Pancreas (tissue), 10 donors: Measurements from ENCODE around the gene PCNT. TPM values are rescaled to one million over a fixed set of nuclear protein-coding genes. Genes with fewer than 3 reads are reported as not detected.

Source experiments
- ATAC-seq, 4 donors: fragments of 200-7000 bp; cut with Tn5 transposase; one replicate each; pipeline versions ENCODE4 v1.8.0 to v1.9.1; 2020; ENCODE audit warnings: mild to moderate bottlenecking in 4 of 4, moderate library complexity in 4 of 4
- DNase-seq, 6 donors: peaks; one replicate each; pipeline ENCODE4 v3.0.0-alpha.2; 2020
- FAIRE-seq: peaks from 2 replicates; lab custom pipeline; 2012; peaks lifted over from hg19 to GRCh38; lab: Jason Lieb, UNC
- H3K27ac ChIP-seq, 4 donors: fragments of 200-600 bp; sonication (generic); 1 replicate in 3 of 4; 2 replicates in 1 of 4; pipeline versions ENCODE4 v1.5.0 to v1.8.0; 2020
- H3K27me3 ChIP-seq, 4 donors: fragments of 200-600 bp; one replicate each; pipeline ENCODE4 v1.8.0; 2021
- H3K36me3 ChIP-seq, 3 donors: fragments of 200-600 bp; sonication (generic) in 1 of 3; one replicate each; pipeline versions ENCODE4 v1.5.0 to v1.8.0; 2020 to 2021
- H3K4me1 ChIP-seq, 3 donors: fragments of 200-600 bp; one replicate each; pipeline ENCODE4 v1.8.0; 2021
- H3K4me3 ChIP-seq, 4 donors: fragments of 200-600 bp; sonication (generic) in 2 of 4; one replicate each; pipeline versions ENCODE4 v1.5.0 to v1.8.0; 2020 to 2021
- H3K9me3 ChIP-seq, 4 donors: fragments of 200-600 bp; one replicate each; pipeline ENCODE4 v1.8.0; 2021
- WGBS, 2 donors: extraction: QIAGEN DNeasy Blood & Tissue Kit; methylation state at CpG; one replicate each; pipeline ENCODE4 v1.1.7; 2013; 5-methylcytosine and 5-hydroxymethylcytosine counted together
- intact Hi-C, 3 donors: fragments of 100-400 bp; cut with DNase I; formaldehyde crosslinking; loops; one replicate each; pipeline versions ENCODE4 v1.11.1 to v1.14.2; 2022
- polyA plus RNA-seq, 2 donors: library from polyadenylated mRNA; stranded (reverse); fragments of 200-250 nt; gene quantifications; one replicate each; pipeline ENCODE4 v1.2.3, GENCODE V29; 2013
- total RNA-seq, 6 donors: library from RNA; stranded (reverse); fragmentation: NEBNext Ultra II Directional in 4 of 6; extraction: Animal tissue kit (Norgen Biotek cat#: 25700) in 4 of 6; gene quantifications; one replicate each; pipeline versions ENCODE4 v1.2.1 to v1.2.4, GENCODE V29; 2021 to 2023
- TF ChIP-seq, protein P1 (sequence below), 4 donors: fragments of 200-600 bp; sonication (generic) in 3 of 4; IDR thresholded peaks; one replicate each; pipeline versions ENCODE4 v1.5.0 to v1.8.0; 2021; ENCODE audit warnings: antibody characterized with exemption in 4 of 4
- donor health status: healthy with polysubstance abuse.
- donor health status: DM: no; HTN: no; CAD: no; lungs with moderate emphysema.
- donor health status: DM: no; HTN: no; CAD: no.
- donor health status: control.
- donor health status: control.
- donor health status: Bipolar disorder and iron deficiency.
- donor health status: DM: yes; HTN: yes; CAD: no.
- donor health status: DM: no; HTN: no; CAD: no.
- donor health status: DM: no; HTN: no; CAD: no.
- donor health status: DM: yes; HTN: yes; CAD: no.

PCNT gene
- total and polyA plus RNA-seq, 8 donors = 8.1 to 15.5 (median 12.1) TPM

- no peak for DNase-seq
- ATAC-seq = no peak
- Histone ChIP-seq H3K36me3 (no peaks in the 10 kb centered on the region), H3K27me3 (no peaks in the 10 kb centered on the region), H3K4me3 (no peak overlapping the region), H3K4me1 (no peaks in the 10 kb centered on the region), H3K27ac (no peak overlapping the region), H3K9me3 (no peaks in the 10 kb centered on the region)
- 95 to 96% methylated on average over 5 of the region's 5 CpGs for WGBS, 2 donors
- FAIRE-seq = no peak
- TF ChIP-seq, protein P1, sequence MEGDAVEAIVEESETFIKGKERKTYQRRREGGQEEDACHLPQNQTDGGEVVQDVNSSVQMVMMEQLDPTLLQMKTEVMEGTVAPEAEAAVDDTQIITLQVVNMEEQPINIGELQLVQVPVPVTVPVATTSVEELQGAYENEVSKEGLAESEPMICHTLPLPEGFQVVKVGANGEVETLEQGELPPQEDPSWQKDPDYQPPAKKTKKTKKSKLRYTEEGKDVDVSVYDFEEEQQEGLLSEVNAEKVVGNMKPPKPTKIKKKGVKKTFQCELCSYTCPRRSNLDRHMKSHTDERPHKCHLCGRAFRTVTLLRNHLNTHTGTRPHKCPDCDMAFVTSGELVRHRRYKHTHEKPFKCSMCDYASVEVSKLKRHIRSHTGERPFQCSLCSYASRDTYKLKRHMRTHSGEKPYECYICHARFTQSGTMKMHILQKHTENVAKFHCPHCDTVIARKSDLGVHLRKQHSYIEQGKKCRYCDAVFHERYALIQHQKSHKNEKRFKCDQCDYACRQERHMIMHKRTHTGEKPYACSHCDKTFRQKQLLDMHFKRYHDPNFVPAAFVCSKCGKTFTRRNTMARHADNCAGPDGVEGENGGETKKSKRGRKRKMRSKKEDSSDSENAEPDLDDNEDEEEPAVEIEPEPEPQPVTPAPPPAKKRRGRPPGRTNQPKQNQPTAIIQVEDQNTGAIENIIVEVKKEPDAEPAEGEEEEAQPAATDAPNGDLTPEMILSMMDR (IDR thresholded peaks at IDR 0.05) = no peak
- intact Hi-C loops = no loop called here
Observed at GRCh38 chr21:46312949-46313348, 11.0 kb upstream of the PCNT start.

GRCh38 chr21:46314441-46315020, 9.4 kb upstream of the PCNT start:
- ATAC-seq = no peak

DNA sequence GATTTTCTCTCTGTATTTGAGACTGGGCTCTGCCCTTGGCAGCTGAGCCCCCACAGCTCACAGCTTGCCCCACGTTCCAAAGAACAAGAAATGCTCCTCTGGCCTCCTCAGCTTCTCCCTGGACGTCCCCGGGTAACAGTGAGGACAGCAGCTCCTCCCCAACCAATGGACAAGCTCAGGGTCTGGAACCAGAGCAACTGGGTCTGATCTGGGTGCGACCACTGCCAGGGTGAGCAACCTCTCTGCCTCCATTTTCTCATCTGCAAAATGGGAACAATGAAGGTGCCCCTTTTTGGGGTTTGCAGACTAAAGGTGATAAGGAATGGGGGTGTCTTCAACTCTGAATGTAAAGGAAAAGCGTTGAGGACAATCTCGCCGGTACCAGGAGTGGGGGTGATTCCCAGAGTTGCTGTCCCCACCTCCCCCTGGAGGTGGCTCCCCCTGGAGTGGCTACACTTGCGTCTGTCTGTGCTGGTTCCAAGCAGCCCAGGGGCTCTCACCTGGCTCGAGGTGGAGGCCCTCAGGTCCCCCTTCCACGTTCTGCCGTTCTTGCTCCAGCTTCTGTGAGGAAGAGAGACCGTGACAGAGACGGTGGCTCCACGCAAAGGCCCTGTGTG, 7.1 kb upstream of the PCNT start:
- DNase-seq (no peak), ATAC-seq (no peak), FAIRE-seq (no peak)
- TF ChIP-seq, protein P1 (IDR thresholded peaks at IDR 0.05) = no peak
- no peak overlapping the region for H3K27ac ChIP-seq
- no peaks in the 10 kb centered on the region for H3K27me3 ChIP-seq
- no peak overlapping the region for H3K4me3 ChIP-seq
- intact Hi-C loops = no loop called here
- no peaks in the 10 kb centered on the region for H3K9me3 ChIP-seq
- WGBS, 2 donors = 95 to 96% methylated on average over 14 of the region's 14 CpGs
- H3K4me1 ChIP-seq = no peaks in the 10 kb centered on the region
- no peaks in the 10 kb centered on the region for H3K36me3 ChIP-seq

More at GRCh38 chr21:46314441-46315020, 9.4 kb upstream of the PCNT start:
- intact Hi-C loops = no loop called here
- no peaks in the 10 kb centered on the region for H3K36me3 ChIP-seq
- DNase-seq (peak in 1 of 6 donors; percentile 57), FAIRE-seq (no peak)
- no peak overlapping the region for H3K4me3 ChIP-seq
- H3K27me3 ChIP-seq = no peaks in the 10 kb centered on the region
- H3K27ac ChIP-seq = no peak overlapping the region
- no peaks in the 10 kb centered on the region for H3K4me1 ChIP-seq
- TF ChIP-seq, protein P1 (IDR thresholded peaks at IDR 0.05) = no peak
- WGBS, 2 donors = 95 to 96% methylated on average over 20 to 22 of the region's 22 CpGs
- H3K9me3 ChIP-seq = no peaks in the 10 kb centered on the region

DNA sequence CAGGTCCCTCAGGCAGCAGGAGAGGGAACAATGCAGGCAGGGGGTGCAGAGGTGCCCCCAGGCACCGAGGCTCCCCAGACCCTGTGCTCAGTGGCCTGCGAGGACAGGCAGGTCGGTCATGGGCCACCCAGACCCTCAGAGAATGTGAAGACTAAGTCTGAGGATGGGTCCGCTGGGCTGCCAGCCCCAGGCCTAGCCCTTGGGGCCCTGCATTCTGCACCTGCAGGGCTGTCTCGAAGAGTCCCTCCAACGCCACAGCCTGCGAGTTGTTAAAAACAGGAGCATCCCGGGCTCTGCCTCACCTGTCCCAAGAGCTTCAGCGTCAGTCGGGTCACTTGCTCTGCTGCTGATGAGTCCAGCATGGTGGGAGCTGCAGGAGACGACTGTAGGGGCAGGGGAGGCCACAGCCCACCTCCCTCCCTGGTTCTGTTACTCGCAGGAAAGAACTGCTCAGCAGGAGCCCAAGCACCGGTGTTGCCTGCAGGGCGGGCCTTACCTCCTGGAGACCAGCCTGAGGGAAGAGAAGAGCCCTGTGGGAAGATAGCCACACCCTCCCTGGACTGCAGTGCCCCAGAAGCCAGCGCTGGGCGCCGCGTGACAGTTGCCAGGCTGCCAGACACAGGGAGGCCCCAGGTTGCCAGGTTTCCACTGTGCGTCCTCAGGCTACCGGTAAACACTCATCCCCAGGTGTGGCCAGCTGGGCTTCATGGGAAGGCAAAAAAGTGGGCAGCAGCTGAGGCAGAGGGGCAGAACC, 6.1 kb upstream of the PCNT start:
- H3K36me3 ChIP-seq = no peaks in the 10 kb centered on the region
- DNase-seq (peak in 3 of 6 donors; percentile 40 to 71 (median 63)), FAIRE-seq (no peak), ATAC-seq (peak; percentile 23 to 87 (median 74))
- H3K9me3 ChIP-seq = no peaks in the 10 kb centered on the region
- H3K27me3 ChIP-seq = no peaks in the 10 kb centered on the region
- H3K4me1 ChIP-seq = peaks cover 2 to 8% (median 8%) of the 10 kb centered on the region in 3 donors
- WGBS, 2 donors = 77 to 79% methylated on average over 20 of the region's 20 CpGs
- H3K4me3 ChIP-seq = peak overlapping the region in 1 of 4 donors; percentile 7
- H3K27ac ChIP-seq = no peak overlapping the region
- intact Hi-C loops = no loop called here
- TF ChIP-seq, protein P1 (IDR thresholded peaks at IDR 0.05) = no peak
